T-helper 2 cell treated with Interferon-gamma antibody and Interleukin-4, amounts not matched to agents 100 ng/mL and 5 ng/mL, for 36 hours (primary cell): ENCODE results near the gene C20orf204. TPM values are rescaled to one million over a fixed set of nuclear protein-coding genes. Genes with fewer than 3 reads are reported as not detected.
"Not testable (repeated sequence)": the region's sequence is repeated elsewhere in the genome, so short reads cannot be mapped to it uniquely, and the experiment has no call there.

ENCODE experiments used
- intact Hi-C: fragments of 100-400 bp; cut with micrococcal nuclease; formaldehyde crosslinking; loops from one replicate; pipeline ENCODE4 v1.15.1; 2023
- total RNA-seq: library from RNA; stranded (reverse); gene quantifications from 2 replicates; pipeline ENCODE4 v1.2.3, GENCODE V29; 2022

C20orf204 gene, protein sequence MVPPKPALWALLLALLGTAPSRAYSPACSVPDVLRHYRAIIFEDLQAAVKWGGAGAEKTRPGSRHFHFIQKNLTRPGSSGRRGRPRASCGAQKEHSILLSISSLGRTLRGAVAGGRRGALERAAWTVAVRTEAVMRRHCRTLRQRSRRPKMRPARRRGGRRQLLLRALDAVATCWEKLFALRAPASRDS
- total RNA-seq, result 4.9 and 5.3 TPM in 2 replicates

DNA sequence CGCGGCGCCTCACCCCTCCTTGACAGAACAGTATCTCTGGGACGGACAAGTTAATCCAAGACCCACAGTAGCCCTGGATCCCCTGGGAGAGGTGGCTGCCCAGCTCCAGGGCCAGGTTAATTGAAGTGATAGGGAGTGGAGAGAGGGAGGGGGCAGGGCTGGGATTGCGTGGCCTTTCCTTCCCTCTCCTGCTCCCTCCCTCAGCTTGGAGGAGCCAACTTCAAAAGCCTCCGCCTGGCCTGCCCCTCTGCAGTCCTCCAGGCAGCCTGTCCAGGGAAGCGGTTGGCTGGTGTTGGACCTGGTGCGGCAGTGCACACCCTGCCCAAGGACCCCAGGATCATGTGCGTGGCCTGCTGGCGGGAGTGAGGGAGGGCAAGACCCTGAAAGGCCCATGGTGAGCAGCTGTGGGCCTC, at the start of gene C20orf204:
Gene C20orf204, plus strand, starts transcription at position 250 of the 413 bp plus-strand sequence. Its CDS starts 142 bp downstream, at position 392.
- intact Hi-C loops, result loop anchor here (5.0 kb wide), 1 partner anchor 41 kb away; the partner anchor contains the start of gene RGS19

DNA sequence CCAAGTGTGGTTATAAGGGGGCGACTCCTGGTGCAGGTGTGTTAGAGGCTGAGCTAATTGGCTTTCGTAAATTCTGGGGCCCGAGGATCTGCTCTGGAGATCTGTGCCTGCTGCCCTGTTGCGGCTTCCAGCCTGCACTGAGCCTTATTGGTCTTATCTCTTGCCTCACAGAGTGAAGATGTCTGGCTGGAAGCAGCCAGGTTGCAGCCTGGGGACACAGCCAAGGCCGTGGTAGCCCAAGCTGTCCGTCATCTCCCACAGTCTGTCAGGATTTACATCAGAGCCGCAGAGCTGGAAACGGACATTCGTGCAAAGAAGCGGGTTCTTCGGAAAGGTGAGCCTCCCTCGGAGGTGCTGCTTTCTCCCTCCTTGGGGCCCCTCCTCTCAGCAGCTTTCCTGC, 35.1 kb upstream of the C20orf204 start:
- intact Hi-C loops, result no loop called here

DNA sequence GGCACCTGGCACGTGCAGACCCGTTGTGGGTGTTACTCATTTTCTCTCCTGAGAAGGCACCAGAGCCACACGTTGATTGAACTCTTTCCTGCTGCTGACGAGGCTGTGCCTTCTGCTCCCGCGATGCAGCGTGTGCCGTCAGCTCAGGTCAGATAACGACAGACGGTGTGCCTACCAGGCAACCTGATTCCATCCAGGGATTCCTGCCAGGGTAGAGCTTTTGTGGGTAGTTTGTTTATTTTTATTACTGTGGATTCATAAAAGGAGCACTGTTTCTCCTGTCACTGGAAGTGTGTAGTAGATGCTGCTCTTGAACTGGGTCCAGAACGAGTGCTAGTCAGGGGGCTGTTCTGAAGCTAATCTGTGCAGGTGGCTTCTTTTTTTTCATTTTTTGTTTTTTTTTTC, 34.4 kb upstream of the C20orf204 start:
- intact Hi-C loops, result no loop called here

DNA sequence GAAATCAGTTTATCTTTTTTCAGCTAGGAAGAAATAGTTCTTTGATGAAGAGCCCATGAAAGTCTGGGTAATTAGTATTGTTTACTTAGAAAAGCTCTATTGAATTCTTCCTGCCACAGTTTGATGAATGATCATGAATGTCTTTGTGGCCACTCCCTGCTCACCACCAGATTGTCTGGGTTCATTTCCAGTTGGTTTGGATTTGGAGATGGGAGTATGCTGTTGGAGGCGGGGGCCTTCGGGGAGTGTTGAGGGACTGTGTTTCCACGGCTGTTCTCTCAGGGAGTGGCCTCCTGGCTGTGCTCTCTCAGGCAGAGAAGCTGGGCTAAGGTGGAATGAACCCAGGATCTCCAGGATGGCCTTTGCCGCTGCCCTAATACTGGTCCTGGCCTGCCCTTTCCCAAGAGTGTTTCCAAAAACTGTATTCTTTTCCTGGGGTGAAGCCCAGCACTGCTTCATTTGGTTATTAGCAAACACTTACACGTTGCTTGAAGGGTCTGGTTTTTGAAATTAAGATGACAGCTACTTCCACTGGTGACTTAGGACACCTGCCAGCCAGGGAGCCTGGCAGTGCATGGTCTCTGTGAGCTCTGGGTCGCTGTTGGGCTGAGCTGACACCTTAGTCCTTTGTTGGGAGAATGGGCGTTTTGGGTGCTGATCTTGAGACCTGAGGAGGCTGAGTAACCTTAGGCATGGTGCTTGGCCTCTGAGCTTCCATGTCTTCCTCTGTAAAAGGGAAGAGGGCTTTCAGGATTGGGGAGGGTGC, 31.8 kb upstream of the C20orf204 start:
- intact Hi-C loops, result no loop called here

DNA sequence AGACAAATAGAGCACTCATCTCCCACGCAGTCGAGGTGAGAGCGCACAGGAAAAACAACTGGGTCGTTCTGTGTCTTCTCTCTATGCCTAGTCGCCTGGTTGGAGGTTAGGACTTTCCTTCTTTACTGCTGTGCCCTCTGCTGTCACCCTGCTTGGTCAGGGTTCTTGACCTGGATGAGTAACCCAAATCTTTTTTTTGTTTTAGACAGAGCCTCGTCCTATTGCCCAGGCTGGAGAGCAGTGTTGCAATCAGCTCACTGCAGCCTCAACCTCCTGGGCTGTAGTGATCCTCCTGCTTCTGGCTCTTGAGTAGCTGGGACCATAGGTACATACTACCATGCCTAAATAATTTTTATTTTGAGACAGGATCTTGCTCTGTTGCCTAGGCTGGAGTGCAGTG, 30.6 kb upstream of the C20orf204 start:
- intact Hi-C loops, result no loop called here

DNA sequence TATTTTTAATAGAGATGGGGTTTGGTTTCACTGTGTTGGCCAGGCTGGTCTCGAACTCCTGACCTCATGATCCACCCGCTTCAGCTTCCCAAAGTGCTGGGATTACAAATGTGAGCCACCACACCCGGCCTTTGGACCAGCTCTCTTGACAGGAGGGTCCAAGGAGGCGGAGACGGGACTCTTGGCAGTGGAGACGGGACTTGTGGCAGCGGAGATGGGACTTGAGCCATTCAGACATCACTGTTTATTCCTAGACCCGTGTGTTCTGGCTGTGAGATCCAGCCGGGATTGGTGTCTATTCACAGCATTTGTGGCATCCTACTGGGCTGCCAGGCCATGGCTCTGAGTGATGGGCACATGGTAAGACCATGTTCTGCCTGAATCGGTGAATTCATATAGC, 29.5 kb upstream of the C20orf204 start:
- intact Hi-C loops, result no loop called here

DNA sequence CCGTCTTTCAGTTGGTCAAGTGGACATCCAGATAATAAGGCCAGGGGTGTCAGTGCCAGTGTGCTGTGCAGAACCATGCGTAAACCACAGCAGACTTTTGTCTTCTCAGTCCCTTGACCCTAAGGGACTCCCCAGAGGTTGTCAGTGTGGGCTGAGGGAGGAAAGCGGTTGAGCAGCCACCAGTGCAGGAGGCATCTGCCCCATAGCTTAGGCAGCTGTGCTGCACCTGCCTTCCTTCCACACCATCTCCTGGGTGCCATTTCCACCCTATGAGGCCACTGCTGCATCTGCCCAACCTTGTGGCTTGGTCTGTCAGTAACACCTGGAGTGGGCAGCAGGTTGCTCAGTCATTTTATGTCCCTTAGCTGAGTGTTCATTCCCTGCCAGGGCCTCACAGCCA, 29.1 kb upstream of the C20orf204 start:
- intact Hi-C loops, result no loop called here

DNA sequence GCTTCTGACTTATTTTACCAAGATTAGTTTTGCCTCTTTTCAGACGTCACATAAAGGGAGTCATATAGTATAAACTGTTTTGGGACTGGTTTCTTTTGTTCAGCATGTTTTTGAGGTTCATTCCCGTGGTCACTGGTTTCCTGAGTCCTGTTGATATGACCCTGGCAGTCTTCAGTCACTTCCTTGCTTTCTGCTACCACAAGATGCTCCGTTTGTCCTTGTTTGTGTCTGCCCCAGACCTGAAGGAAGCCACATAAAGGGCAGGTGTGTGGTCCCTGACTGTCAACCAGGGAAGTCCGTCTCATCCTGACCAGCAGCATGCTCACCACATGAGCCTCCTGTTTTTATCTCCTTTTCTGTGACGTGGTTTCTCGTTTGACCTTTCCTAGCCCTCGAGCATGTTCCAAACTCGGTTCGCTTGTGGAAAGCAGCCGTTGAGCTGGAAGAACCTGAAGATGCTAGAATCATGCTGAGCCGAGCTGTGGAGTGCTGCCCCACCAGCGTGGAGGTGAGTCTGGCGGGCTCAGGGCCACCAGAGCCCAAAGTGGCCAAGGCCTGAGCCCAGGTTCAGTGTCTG, 26.1 kb upstream of the C20orf204 start:
- intact Hi-C loops, result no loop called here

DNA sequence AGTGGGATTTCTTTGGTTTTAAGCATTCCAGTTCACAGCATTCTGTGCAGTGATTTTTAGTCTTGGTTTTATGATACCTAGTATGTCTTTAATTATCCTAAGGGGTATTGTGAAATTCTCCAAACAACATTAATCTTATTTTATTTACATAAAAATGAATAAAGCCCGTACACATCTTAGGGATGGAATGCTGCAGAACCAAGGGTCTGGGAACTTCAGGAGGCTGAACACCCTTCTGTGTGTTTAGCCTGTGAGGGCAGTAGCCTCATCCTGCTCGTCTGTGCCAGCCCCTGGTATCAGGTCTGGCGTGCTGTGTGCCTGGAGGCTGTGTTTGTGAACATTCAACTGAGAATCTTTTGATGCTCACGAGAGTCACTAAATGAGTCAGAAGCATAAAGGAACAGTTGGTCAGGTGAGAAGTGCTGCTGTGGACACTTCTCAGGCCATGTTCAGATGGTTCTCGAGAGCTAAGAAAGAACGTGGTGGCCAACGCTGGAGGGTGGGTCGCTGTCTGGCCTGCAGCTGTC, 25.2 kb upstream of the C20orf204 start:
- intact Hi-C loops, result no loop called here

DNA sequence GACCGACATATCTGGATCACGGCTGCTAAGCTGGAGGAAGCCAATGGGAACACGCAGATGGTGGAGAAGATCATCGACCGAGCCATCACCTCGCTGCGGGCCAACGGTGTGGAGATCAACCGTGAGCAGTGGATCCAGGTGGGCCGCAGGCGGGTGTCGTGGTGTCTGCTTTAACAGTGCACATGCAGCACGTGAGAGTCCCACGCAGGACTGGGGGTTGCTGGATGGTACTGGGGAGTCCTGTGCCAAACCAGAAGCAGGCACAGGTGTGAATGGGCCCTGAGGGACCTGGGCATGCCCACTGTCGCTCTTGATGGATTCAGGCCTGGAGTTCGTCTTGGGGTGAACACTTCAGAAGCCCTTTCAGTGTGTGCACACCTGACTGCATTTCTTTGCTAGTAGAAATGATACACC, 24.6 kb upstream of the C20orf204 start:
- intact Hi-C loops, result no loop called here

DNA sequence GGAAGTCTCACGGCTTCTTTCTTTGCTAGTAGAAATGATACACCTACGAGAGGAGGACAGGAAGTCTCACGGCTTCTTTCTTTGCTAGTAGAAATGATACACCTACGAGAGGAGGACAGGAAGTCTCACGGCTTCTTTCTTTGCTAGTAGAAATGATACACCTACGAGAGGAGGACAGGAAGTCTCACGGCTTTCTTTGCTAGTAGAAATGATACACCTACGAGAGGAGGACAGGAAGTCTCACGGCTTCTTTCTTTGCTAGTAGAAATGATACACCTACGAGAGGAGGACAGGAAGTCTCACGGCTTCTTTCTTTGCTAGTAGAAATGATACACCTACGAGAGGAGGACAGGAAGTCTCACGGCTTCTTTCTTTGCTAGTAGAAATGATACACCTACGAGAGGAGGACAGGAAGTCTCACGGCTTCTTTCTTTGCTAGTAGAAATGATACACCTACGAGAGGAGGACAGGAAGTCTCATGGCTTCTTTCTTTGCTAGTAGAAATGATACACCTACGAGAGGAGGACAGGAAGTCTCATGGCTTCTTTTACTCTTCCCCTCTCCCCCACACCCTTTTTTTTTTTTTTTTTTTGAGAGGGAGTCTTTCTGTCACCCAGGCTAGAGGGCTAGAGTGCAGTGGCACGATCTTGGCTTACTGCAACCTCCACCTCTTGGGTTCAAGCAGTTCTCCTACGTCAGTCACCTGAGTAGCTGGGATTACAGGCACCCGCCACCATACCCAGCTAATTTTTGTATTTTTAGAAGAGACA, 23.4 kb upstream of the C20orf204 start:
- intact Hi-C loops, result not testable (repeated sequence)

DNA sequence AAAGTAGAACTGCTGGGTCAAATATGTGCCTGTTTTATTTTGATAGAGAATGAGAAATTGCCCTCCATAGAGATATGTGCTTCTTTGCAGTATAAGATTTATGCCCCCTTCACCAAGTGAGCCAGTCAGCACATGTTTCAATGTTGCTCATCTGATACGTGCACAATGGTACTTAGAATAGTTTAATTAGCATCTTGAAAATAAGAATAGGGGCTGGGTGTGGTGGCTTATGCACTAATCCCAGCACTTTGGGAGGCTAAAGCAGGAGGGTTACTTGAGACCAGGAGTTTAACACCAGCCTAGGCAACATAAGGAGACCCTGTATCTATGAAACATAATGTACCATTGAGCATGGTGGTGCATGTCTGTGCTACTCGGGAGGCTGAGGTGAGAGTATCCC, 20.3 kb upstream of the C20orf204 start:
- intact Hi-C loops, result no loop called here

DNA sequence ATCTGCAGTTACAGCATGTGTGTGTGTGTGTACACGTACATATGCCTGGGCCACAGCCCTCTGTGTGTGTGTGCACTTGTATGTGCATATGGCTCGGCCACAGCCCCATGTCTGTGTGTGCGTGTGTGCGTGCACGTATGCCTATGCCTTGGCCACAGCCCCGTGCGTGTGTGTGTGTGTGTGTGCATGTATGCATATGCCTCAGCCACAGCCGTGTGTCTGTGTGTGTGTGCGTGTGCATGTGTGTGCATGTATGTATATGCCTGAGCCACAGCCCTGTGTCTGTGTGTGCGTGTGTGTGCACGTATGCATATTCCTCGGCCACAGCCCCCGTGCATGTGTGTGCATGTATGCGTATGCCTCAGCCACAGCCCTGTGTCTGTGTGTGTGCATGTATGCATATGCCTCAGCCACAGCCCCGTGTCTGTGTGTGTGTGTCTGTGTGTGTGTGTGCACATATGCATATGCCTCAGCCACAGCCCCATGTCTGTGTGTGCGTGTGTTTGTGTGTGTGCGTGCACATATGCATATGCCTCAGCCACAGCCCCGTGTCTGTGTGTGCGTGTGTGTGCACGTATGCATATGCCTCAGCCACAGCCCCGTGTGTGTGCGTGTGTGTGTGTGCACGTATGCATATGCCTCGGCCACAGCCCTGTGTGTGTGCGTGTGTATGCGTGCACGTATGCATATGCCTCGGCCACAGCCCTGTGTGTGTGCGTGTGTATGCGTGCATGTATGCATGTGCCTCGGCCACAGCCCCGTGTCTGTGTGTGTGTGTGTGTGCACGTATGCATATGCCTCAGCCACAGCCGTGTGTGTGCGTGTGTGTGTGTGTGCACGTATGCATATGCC, 14.6 kb upstream of the C20orf204 start:
- intact Hi-C loops, result no loop called here

DNA sequence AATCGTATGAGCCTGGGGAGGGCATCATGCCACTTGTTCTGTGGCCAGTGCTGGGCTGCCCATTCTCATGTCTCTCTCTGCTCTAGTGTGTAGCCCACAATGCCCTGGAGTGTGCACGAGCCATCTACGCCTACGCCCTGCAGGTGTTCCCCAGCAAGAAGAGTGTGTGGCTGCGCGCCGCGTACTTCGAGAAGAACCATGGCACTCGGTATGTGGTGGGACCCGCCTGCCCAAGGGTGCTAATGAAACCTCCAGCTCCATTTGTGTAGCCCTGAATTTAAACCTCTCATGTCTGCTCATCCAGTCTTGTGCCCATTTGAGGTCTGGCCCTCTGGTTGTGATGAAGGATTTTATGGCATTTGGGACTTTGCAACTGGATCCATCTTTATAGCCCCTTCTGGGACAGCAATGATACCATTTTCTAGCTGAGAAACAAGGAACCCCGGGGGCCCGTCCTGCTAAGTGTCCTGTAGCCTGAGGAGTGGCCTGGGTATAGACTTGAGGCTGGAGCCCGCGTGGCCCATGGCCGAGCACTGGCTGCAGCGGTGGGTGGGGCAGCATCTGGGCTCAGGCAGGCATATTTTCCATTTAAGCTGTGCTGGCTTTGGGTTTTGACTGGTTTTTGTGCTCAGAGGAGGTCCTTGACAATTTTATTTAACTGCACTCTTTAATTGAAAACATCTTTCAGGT, 13.2 kb upstream of the C20orf204 start:
- intact Hi-C loops, result no loop called here

DNA sequence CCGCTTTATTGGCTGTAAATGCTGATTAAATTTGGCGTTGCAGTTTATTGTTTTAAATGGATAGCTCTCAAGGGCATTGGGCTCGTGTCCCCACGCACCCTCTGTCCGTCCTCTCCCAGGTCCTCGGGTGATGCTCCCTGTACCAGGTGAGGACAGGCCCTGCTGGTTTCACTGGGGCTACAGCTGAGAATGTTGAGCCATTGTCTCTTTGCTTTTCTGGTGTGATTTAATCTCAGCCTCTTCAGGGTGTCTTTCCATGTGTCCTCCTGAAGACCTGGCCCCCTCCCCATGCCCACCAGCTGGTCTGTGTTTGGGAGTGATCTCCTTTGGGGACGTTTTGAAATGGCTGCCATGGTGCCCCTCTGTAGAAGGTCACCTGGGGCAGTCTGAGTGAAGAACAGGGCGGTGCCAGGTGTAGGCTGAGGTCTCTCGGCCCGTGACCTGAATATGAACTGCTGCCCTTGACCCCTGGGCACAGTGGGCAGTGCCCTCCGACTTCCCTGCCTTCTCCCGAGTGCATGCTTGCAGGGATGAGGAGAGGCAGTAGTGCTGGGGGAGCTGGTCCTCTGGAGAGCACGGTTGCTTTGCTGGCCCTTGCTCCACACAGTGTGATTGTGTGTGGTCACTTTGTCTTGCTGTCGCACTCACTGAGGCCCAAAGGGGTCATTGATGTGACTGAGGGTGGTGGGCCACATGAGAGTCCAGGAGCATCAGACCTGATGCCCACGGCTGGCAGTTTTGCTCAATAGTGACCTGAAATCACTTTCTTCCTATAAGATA, 12.4 kb upstream of the C20orf204 start:
- intact Hi-C loops, result no loop called here

DNA sequence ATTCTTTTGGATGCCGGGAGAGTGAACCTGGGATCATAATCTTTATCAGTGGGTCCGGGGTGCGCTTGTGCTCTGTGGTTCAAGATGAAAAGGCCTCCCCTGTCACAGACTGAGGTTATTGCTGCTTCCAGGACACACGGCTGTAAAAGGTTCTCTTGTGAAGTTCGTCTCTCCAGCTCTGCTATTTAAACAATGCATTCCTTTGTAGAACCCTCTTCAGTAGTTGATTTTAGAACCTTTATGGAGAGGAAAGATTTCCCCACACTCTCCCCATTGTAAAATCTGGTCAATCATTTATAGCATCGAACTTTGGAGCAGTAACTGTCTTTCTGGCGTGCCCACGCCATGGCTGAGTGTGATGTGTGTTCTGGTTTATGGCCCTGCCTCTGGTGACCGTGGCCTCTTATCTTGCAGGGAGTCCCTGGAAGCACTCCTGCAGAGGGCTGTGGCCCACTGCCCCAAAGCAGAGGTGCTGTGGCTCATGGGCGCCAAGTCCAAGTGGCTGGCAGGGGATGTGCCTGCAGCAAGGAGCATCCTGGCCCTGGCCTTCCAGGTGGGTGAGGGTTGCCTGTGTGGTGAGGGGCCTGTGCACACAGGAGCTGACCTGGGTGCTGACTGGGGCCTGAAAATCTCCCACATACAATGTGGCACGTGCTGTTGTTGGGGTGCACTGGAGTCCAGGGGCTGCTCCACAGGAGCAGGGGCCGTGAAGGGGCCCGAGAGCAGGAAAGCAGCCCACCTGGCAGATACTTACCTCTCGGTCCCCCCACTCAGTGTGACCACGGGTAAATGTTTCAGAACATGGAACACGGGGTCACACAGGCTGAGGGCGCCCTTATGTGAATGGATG, 11.6 kb upstream of the C20orf204 start:
- intact Hi-C loops, result no loop called here

DNA sequence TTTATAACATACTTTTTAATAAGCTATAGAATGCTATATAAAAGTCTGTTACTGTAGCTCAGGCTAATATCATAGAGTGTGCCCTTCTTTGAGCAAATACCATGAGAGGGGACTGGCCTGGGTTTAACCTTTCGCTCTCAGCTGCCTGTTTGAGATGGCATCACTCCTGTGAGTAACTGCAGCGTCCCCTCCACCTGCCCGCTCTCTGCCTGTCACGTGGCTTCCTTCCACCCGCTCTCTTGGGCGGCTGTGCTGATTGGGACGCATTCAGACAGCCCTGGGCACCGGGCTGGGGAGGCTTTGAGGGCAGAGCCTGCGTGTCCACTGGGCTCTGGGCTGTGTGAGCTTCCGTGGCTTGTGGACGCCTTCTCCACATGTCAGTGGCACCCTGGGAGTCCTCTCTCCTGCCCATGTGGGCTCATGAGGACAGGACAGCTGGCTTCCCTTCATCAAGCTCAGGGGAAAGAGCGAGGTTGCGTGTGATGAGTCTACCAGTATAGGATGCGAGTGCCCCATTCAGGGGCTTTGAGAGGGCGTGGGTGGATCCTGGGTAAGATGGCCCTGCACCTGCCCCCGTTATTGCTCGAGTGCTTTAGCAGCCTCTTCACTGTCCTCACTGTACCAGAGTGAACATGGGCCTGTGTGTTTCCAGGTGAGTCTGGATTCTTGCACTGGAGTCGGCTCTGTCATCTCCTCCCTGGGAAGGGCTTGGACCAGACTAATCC, 10.7 kb upstream of the C20orf204 start:
- intact Hi-C loops, result no loop called here
